GM23248 (cell line): ENCODE data around the gene CATSPERB.

ENCODE experiments used
- EZH2 ChIP-seq: fragments of 200-600 bp; sonication (generic); IDR thresholded peaks from 2 replicates; pipeline ENCODE4 v1.6.1; 2018; ENCODE audit warnings: antibody characterized with exemption, mild to moderate bottlenecking; ENCODE audit not compliant: insufficient read depth, poor library complexity, severe bottlenecking
- EZH2phosphoT487 ChIP-seq: fragments of 200-600 bp; sonication (generic); IDR thresholded peaks from 2 replicates; pipeline ENCODE4 v1.6.1; 2018; ENCODE audit warnings: antibody characterized with exemption, moderate library complexity, mild to moderate bottlenecking, low read depth; ENCODE audit not compliant: insufficient read depth

- TF ChIP-seq EZH2phosphoT487 (no peak), EZH2 (no peak)
Observed at GRCh38 chr14:91573528-91573893, 158.4 kb downstream of the CATSPERB start.
